Measurements from ENCODE around the gene INPP5K.

Gene INPP5K

DNA sequence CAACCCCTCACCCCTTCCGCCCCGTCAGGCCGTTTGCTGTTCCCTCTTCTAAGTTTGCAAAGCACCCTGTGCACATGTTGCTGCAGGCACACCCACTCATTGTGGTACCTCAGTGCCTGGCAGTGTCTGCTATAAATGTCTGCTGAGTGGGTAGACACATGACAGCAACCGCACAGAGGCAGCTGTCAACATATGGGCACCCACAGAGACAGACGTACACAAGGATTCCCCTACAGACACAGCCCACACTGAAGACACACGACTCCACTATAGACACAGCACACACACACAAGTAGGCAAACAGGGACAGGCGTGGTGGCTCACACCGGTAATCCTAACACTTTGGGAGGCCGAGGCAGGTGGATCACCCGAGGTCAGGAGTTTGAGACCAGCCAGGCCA lies 42.6 kb downstream of the INPP5K start:
- POLR2A ChIA-PET: no interaction called here
- TF ChIP-seq, protein P1, sequence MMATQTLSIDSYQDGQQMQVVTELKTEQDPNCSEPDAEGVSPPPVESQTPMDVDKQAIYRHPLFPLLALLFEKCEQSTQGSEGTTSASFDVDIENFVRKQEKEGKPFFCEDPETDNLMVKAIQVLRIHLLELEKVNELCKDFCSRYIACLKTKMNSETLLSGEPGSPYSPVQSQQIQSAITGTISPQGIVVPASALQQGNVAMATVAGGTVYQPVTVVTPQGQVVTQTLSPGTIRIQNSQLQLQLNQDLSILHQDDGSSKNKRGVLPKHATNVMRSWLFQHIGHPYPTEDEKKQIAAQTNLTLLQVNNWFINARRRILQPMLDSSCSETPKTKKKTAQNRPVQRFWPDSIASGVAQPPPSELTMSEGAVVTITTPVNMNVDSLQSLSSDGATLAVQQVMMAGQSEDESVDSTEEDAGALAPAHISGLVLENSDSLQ (IDR thresholded peaks at IDR 0.05): no peak
- TF ChIP-seq FOXK2 (IDR thresholded peaks at IDR 0.05): no peak
- no peak for TF ChIP-seq CTBP1 (IDR thresholded peaks at IDR 0.05; ENCODE audit: borderline replicate concordance)
- TF ChIP-seq FOXM1 (IDR thresholded peaks at IDR 0.05; ENCODE audit: borderline replicate concordance): no peak
- no peak for TF ChIP-seq ZNF384 (IDR thresholded peaks at IDR 0.05)
- TF ChIP-seq NFRKB (IDR thresholded peaks at IDR 0.05): no peak
- no peak for TF ChIP-seq TARDBP (IDR thresholded peaks at IDR 0.05)
- TF ChIP-seq HDGF (IDR thresholded peaks at IDR 0.05; ENCODE audit: borderline replicate concordance): no peak
- TF ChIP-seq SP1 (IDR thresholded peaks at IDR 0.05): no peak
- TF ChIP-seq LEF1 (IDR thresholded peaks at IDR 0.05; ENCODE audit: borderline replicate concordance): no peak
- TF ChIP-seq ARNT (IDR thresholded peaks at IDR 0.05): no peak
- no peak for TF ChIP-seq L3MBTL2 (conservative IDR thresholded peaks at IDR 0.05)
- no peak for TF ChIP-seq BHLHE40 (IDR thresholded peaks at IDR 0.05; ENCODE audit: borderline replicate concordance)
- no peak for TF ChIP-seq FOXA1 (IDR thresholded peaks at IDR 0.05)
- no peak for TF ChIP-seq ELF4 (IDR thresholded peaks at IDR 0.05)
- DNase-seq (ENCODE audit: extremely low spot score): no peak
- CTCF ChIA-PET: no interaction called here

DNA sequence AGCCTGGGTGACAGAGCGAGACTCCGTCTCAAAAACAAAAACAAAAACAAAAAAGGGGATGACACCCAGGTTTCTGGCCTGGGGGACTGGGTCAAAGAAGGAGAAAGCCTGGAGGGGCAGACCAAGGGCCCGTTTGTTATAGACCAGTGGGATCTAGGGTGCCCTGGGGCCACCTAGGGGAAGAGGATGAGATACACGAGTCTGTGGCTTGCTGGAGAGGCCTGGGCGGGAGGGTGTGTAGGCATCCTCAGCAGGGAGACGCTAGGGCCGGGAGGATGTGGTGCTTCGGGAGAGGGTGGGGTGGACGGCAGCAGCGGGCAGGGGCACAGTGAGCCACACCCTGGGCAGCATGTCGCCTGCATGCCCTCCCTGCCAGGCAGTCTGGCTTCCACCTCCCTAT lies 43.2 kb downstream of the INPP5K start:
- POLR2A ChIA-PET: no interaction called here
- DNase-seq (ENCODE audit: extremely low spot score): no peak
- CTCF ChIA-PET: interaction anchor here (0.7 kb wide), 1 partner anchor 108 kb away, joined by 3 read pairs; no protein-coding TSS in a partner anchor
- TF ChIP-seq L3MBTL2 (conservative IDR thresholded peaks at IDR 0.05) (no peak), FOXM1 (IDR thresholded peaks at IDR 0.05; ENCODE audit: borderline replicate concordance) (no peak), CTBP1 (IDR thresholded peaks at IDR 0.05; ENCODE audit: borderline replicate concordance) (no peak), SUZ12 (IDR thresholded peaks at IDR 0.05) (no peak), LEF1 (IDR thresholded peaks at IDR 0.05; ENCODE audit: borderline replicate concordance) (no peak)

GRCh38 chr17:1471911-1472821 lies 44.2 kb downstream of the INPP5K start:
- DNase-seq (ENCODE audit: extremely low spot score): no peak
- ChIA-PET POLR2A (no interaction called here), CTCF (interaction anchor here (0.7 kb wide), 1 partner anchor 107 kb away, joined by 3 read pairs; no protein-coding TSS in a partner anchor)
- TF ChIP-seq, protein P1 (IDR thresholded peaks at IDR 0.05): no peak
- TF ChIP-seq SUZ12 (IDR thresholded peaks at IDR 0.05) (no peak), CTBP1 (IDR thresholded peaks at IDR 0.05; ENCODE audit: borderline replicate concordance) (no peak), ZNF384 (IDR thresholded peaks at IDR 0.05) (no peak), BHLHE40 (IDR thresholded peaks at IDR 0.05; ENCODE audit: borderline replicate concordance) (no peak), ELF4 (IDR thresholded peaks at IDR 0.05) (no peak), ARNT (IDR thresholded peaks at IDR 0.05) (no peak), FOXM1 (IDR thresholded peaks at IDR 0.05; ENCODE audit: borderline replicate concordance) (no peak), L3MBTL2 (conservative IDR thresholded peaks at IDR 0.05) (no peak), NFRKB (IDR thresholded peaks at IDR 0.05) (no peak), FOXK2 (IDR thresholded peaks at IDR 0.05) (no peak), LEF1 (IDR thresholded peaks at IDR 0.05; ENCODE audit: borderline replicate concordance) (no peak), TARDBP (IDR thresholded peaks at IDR 0.05) (no peak), SP1 (IDR thresholded peaks at IDR 0.05) (no peak)

DNA sequence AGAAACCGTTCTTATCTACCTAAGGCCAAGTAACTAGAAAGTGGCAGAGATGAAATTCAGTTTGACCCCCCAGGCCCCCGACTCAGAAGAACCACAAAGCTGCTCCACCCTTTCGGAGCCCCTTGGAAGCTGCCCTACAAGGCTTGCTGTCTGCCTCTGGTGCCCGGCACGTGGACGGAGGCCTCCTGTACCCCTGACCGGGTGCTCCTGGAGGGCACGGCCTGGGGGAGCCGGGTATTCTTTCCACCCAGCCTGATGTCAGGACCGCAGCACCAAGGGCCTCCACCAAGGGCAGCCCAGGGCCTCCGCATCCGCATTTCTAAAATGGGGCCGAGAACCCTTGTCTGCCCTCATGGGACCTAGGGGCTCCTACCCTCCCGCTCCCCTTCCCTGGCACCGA lies 44.9 kb downstream of the INPP5K start:
- POLR2A ChIA-PET: no interaction called here
- no peak for TF ChIP-seq CTBP1 (IDR thresholded peaks at IDR 0.05; ENCODE audit: borderline replicate concordance)
- no peak for TF ChIP-seq FOXM1 (IDR thresholded peaks at IDR 0.05; ENCODE audit: borderline replicate concordance)
- TF ChIP-seq SUZ12 (IDR thresholded peaks at IDR 0.05): no peak
- TF ChIP-seq, protein P1 (IDR thresholded peaks at IDR 0.05): no peak
- TF ChIP-seq NFRKB (IDR thresholded peaks at IDR 0.05): no peak
- TF ChIP-seq L3MBTL2 (conservative IDR thresholded peaks at IDR 0.05): no peak
- TF ChIP-seq FOXA1 (IDR thresholded peaks at IDR 0.05): no peak
- no peak for TF ChIP-seq ELF4 (IDR thresholded peaks at IDR 0.05)
- TF ChIP-seq LEF1 (IDR thresholded peaks at IDR 0.05; ENCODE audit: borderline replicate concordance): no peak
- no peak for TF ChIP-seq BHLHE40 (IDR thresholded peaks at IDR 0.05; ENCODE audit: borderline replicate concordance)
- TF ChIP-seq HDGF (IDR thresholded peaks at IDR 0.05; ENCODE audit: borderline replicate concordance): no peak
- TF ChIP-seq TARDBP (IDR thresholded peaks at IDR 0.05): no peak
- TF ChIP-seq FOXK2 (IDR thresholded peaks at IDR 0.05): no peak
- no peak for TF ChIP-seq ZNF384 (IDR thresholded peaks at IDR 0.05)
- TF ChIP-seq SP1 (IDR thresholded peaks at IDR 0.05): no peak
- TF ChIP-seq ARNT (IDR thresholded peaks at IDR 0.05): no peak
- CTCF ChIA-PET: no interaction called here
- DNase-seq (ENCODE audit: extremely low spot score): no peak

DNA sequence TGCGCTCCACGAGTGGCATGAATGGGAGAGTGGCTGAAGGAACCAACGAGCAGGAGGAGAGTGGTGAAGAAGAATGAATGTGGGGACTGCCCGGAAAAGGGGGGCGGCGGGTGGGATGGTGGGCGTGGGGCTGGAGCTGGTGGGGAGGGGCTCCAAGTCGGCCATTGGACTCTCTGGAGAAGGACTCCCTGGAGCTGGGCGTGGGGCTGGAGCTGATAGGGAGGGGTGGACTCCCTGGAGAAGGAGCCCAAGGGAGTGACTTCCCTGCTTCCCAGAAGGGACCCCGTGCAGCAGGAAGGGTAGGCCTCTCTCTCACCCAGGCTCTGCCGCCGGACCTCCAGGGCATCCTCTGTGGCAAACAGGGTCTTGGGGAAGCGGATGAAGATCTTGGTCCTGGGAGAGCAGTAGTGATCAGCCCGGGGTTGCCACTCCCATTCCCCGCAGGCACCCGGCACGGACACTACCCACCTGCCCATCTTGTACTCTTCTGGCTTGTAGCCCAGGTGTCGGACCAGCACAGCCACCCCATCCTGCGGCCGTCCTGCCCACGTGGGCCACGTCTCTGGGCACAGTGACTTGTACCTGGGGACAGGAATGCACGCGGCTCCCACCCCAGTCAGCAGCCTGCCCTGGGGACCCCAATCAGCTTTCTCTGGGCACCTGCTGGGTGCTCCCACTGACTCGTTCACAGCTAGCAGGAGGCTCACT lies 45.5 kb downstream of the INPP5K start:
- no peak for DNase-seq (ENCODE audit: extremely low spot score)
- POLR2A ChIA-PET: no interaction called here
- CTCF ChIA-PET: no interaction called here
- TF ChIP-seq SP1 (IDR thresholded peaks at IDR 0.05) (no peak), ZNF384 (IDR thresholded peaks at IDR 0.05) (no peak), LEF1 (IDR thresholded peaks at IDR 0.05; ENCODE audit: borderline replicate concordance) (no peak), FOXA1 (IDR thresholded peaks at IDR 0.05) (no peak), FOXK2 (IDR thresholded peaks at IDR 0.05) (no peak), ARNT (IDR thresholded peaks at IDR 0.05) (no peak), CTBP1 (IDR thresholded peaks at IDR 0.05; ENCODE audit: borderline replicate concordance) (no peak), L3MBTL2 (conservative IDR thresholded peaks at IDR 0.05) (no peak), ELF4 (IDR thresholded peaks at IDR 0.05) (no peak), FOXM1 (IDR thresholded peaks at IDR 0.05; ENCODE audit: borderline replicate concordance) (no peak), BHLHE40 (IDR thresholded peaks at IDR 0.05; ENCODE audit: borderline replicate concordance) (no peak), NFRKB (IDR thresholded peaks at IDR 0.05) (no peak), TARDBP (IDR thresholded peaks at IDR 0.05) (no peak), HDGF (IDR thresholded peaks at IDR 0.05; ENCODE audit: borderline replicate concordance) (no peak), SUZ12 (IDR thresholded peaks at IDR 0.05) (no peak)
- TF ChIP-seq, protein P1 (IDR thresholded peaks at IDR 0.05): no peak

All from HEK293T (cell line).